GM12874 (cell line): ENCODE data around the gene ZNF45.

Experiments used
- TF ChIP-seq, protein P1 (sequence below): IDR thresholded peaks from 2 replicates; pipeline ENCODE4 v1.5.1; 2011; ENCODE audit warnings: low read depth, mild to moderate bottlenecking, control low read depth, low read length, moderate library complexity; ENCODE audit not compliant: insufficient read depth

ZNF45 gene

DNA sequence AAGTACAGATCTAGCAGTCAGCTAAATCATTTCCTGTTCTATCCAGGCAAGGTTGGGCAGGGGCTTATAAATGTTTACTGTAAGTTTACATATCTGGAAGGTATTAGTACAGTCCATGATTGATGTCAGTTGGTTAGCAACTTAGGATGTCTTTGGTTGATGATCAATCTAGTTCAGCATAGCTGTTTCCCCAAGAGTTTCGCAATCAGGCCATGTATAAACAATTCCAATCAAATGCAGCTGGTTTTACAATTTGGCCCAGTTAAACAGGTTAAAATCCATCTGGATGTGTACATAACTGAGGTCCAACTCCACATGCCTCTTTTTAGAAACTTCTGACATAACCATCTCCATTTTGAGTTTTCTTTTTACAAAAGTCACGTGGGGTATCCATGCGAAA, 22.8 kb upstream of the ZNF45 start:
- TF ChIP-seq, protein P1, sequence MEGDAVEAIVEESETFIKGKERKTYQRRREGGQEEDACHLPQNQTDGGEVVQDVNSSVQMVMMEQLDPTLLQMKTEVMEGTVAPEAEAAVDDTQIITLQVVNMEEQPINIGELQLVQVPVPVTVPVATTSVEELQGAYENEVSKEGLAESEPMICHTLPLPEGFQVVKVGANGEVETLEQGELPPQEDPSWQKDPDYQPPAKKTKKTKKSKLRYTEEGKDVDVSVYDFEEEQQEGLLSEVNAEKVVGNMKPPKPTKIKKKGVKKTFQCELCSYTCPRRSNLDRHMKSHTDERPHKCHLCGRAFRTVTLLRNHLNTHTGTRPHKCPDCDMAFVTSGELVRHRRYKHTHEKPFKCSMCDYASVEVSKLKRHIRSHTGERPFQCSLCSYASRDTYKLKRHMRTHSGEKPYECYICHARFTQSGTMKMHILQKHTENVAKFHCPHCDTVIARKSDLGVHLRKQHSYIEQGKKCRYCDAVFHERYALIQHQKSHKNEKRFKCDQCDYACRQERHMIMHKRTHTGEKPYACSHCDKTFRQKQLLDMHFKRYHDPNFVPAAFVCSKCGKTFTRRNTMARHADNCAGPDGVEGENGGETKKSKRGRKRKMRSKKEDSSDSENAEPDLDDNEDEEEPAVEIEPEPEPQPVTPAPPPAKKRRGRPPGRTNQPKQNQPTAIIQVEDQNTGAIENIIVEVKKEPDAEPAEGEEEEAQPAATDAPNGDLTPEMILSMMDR, result no peak

DNA sequence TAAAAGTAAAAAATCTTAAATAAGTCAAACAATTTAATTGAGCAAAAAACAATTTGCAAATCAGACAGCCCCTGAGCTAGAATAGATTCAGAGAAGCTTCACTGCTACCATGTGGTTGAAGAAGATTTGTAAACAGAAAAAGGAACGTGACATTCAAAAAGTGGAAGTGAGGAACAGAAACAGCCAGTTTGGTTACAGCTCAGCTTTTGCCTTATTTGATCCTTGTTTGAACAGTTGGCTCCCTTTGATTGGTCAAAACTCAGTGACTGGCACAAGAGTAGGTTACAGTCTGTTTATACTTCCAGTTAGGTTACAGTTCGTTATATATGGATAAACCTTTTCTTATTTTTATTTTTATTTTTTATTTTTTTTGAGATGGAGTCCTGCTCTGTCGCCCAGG, 21.7 kb upstream of the ZNF45 start:
- TF ChIP-seq, protein P1, result no peak

DNA sequence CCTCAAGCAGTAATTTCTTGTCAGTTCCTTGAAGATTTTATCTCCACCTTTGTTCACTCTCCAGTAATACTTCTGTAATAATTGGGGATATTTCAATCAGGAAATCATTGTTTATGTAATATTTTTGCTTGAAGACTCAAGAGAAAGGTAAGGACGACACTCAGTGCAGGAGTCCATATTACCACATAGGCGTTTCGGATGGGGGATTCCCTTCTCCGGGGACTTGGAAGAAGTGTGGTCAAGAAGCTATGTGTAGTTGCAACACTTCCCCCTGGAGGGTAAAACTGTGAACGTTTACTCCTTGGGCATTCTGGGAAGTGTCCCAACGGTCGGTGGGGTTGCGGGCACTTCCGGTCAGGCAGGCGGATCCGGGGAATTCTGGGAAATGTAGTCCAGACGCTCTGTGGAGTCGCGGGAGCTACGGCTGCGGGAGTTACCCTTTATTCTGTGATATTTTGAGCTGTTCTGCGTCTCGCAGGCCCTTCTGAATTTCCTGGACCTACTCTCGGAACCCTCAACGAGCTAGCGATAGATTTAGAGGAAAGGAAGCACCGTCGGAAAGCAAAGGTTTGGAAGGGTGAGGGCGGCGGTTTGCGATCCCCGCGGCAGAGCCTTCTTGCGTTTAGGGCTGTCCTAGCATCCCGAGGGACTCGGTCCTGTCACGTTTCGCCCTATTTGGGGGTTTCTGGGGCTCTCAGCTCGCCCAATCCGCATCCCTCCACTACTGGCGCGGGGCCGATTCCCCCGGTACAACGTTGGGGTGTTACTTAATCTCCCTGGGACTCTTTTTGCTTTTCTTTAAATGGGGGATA, 16.0 kb upstream of the ZNF45 start, which contains the start of gene ZNF221:
Gene ZNF221, plus strand, starts transcription at position 395 of the 812 bp plus-strand sequence. CDS start 11,499 bp downstream, outside the sequence.
- TF ChIP-seq, protein P1, result peak; percentile 46

DNA sequence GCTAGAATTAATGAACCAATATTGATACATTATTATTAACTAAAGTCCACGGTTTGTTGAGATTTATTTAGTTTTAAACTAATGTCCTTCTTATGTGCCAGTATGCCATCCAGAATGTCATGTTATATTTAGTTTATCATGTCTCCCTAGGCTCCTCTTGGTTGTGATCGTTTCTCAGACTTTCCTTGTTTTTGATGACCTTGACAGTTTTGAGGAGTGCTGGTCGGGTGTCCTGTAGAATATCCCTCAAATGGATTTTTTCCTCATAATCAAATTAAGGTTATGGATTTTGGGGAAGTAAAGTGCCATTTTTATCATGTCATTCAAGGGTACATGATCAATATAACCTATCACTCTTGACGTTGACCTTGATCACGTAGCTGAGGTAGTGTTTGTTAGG, 6.1 kb upstream of the ZNF45 start:
- TF ChIP-seq, protein P1, result no peak

DNA sequence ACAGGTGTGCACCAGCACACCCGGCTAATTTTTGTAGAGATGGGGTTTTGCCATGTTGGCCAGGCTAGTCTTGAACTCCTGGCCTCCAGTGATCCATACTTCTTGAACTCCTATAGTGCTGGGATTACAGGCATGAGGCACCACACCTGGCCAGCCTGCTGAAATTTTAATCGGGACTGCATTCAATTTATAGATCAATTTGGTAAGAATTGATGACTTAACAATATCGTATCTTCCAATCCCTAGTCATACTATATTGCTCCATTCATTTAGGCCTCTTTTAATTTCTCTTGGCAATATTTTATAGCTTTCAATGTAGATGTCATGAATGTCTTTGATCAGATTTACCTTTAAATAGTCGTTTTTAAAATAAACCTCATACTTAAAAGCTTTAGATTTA, 5.6 kb upstream of the ZNF45 start:
- TF ChIP-seq, protein P1, result no peak

DNA sequence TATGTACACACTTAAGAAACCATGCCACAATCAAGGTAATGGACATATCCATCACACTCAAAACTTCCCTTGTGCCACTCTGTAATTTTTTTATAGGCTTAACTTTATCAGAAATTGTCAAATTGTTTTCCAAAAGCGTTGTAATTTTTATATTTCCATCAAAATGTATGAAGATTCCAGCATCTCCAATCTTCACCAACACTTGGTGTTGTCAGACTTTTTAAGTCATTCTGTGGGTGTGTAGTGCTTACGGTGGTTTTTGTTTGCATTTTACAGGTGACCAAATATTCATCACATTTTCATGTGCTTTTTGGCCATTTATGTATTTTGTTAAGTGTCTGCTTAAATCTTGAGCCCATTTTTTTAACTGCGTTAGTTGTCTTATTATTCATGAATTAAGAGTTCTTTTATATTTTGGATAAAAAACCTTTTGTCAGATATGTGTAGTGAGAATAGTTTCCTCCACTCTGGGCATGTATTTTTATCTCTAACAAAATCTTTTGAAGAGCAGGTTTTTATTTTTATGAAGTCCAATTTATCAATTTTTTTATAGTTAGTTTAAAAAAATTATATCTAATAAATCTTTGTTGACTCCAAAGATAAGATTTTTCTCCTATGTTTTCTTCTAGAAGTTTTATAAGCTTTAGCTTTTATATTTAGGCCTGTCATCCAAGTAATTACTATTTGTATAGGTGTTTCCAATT, 4.6 kb upstream of the ZNF45 start:
- TF ChIP-seq, protein P1, result no peak

DNA sequence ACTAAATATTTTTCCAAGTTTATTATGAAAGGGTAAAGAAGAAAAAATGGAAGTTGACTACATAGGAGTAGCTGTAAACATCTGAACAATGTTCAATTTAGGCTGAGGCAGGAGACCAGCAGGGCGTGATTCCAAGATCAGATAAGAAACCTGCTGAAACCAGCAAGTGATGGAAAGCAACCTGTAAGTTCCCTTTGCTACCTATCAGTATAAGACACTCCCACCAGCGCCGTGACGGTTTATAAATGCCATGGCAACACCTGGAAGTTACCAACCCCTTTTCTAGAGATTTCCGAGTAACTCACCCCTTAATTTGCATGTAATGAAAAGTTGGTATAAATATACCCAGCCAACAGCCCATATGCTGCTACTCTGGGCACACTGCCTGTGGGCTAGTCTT, 1.1 kb upstream of the ZNF45 start:
- TF ChIP-seq, protein P1, result no peak
